Astrocyte of the cerebellum (primary cell): ENCODE results near the gene ALPK3.

Experiments used
- DNase-seq: peaks from one replicate; pipeline ENCODE4 v3.0.0-alpha.2; 2011; ENCODE audit warnings: low read depth
- H3K4me3 ChIP-seq: 2 replicates; pipeline ENCODE4 v1.5.1; 2011; ENCODE audit warnings: mild to moderate bottlenecking, low read depth, low read length, moderate library complexity
- in situ Hi-C: cut with HindIII; loops from 2 replicates; pipeline ENCODE4 v1.10.0; 2017; ENCODE audit warnings: low sequenced_read_pairs
- TF ChIP-seq, protein P1 (sequence below): IDR thresholded peaks from 2 replicates; pipeline ENCODE4 v1.5.1; 2012; ENCODE audit warnings: low read length, low read depth, moderate library complexity, mild to moderate bottlenecking; ENCODE audit errors: missing control alignments

The ALPK3 gene

GRCh38 chr15:84813435-84813834 lies 3.7 kb upstream of the ALPK3 start:
- TF ChIP-seq, protein P1, sequence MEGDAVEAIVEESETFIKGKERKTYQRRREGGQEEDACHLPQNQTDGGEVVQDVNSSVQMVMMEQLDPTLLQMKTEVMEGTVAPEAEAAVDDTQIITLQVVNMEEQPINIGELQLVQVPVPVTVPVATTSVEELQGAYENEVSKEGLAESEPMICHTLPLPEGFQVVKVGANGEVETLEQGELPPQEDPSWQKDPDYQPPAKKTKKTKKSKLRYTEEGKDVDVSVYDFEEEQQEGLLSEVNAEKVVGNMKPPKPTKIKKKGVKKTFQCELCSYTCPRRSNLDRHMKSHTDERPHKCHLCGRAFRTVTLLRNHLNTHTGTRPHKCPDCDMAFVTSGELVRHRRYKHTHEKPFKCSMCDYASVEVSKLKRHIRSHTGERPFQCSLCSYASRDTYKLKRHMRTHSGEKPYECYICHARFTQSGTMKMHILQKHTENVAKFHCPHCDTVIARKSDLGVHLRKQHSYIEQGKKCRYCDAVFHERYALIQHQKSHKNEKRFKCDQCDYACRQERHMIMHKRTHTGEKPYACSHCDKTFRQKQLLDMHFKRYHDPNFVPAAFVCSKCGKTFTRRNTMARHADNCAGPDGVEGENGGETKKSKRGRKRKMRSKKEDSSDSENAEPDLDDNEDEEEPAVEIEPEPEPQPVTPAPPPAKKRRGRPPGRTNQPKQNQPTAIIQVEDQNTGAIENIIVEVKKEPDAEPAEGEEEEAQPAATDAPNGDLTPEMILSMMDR = no peak

GRCh38 chr15:84813931-84814330 lies 3.2 kb upstream of the ALPK3 start:
- DNase-seq = no peak
- TF ChIP-seq, protein P1 = no peak
- no peak overlapping the region for H3K4me3 ChIP-seq
- in situ Hi-C loops = no loop called here

More at GRCh38 chr15:84813435-84813834, 3.7 kb upstream of the ALPK3 start:
- H3K4me3 ChIP-seq = no peak overlapping the region
- in situ Hi-C loops = no loop called here
- no peak for DNase-seq

DNA sequence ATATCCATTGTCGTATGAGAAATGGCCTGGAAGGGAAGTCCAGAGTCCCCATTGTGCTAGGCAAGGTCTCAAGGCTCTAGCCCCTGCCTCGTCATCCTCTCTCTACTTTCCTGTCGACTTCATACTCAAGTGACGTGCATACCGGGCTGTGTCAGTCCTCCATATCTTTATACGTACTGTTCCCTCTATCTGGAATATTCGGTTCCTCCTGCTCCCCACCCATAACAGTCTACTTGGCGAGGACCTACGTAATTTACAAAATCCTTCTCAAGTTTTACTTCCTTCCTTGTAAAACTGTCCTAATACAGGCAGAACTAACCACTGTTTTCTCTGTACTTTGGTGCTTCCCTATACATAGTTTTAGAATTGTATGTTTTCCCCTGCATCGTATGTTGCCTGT lies 2.2 kb upstream of the ALPK3 start:
- H3K4me3 ChIP-seq = no peak overlapping the region
- DNase-seq = no peak
- TF ChIP-seq, protein P1 = no peak
- in situ Hi-C loops = loop anchor here (5.0 kb wide), 1 partner anchor 77 kb away; no protein-coding TSS in a partner anchor

DNA sequence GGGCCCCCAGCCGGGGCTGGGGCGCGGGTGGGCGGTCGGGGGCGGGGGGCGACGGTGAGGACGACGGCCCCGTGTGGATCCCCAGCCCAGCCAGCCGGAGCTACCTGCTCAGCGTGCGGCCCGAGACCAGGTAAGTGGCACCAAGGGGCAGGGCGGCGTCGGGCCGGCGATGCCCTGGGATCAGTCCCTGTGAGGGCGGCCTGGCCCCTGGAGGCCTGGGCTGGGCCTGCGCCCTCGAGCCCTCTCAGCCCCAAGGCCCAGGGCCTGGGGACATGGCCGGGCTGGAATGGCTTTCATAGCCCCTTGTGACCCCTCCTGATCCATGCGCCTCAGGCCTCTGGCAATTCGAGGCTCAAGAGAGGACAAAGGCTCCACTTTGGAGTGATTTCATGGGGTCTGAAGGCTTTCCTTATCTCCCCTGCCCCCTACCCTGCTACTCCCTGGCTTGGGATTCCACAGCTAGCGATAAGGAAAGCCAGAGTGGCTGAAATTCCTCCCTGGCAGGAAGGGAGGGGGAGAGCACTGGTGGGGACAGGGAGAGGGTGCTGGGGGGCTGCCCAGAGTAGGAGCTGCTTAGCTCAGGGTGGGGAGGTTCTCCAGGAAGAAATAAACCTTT lies 418 bp downstream of the ALPK3 start:
- TF ChIP-seq, protein P1 = peak; percentile 24
- in situ Hi-C loops = loop anchor here (5.0 kb wide), 1 partner anchor 75 kb away; no protein-coding TSS in a partner anchor
- H3K4me3 ChIP-seq = no peak overlapping the region
- no peak for DNase-seq

GRCh38 chr15:84818261-84819131 lies 1.3 kb downstream of the ALPK3 start:
- H3K4me3 ChIP-seq = no peak overlapping the region
- TF ChIP-seq, protein P1 = no peak
- in situ Hi-C loops = loop anchor here (5.0 kb wide), 1 partner anchor 74 kb away; no protein-coding TSS in a partner anchor
- DNase-seq = no peak

- no peak for DNase-seq
- in situ Hi-C loops = loop anchor here (5.0 kb wide), 1 partner anchor 73 kb away; no protein-coding TSS in a partner anchor
- TF ChIP-seq, protein P1 = no peak
- H3K4me3 ChIP-seq = no peak overlapping the region
These were observed 2.2 kb downstream of the ALPK3 start for GRCh38 chr15:84819291-84819768.
